ENCODE measurements around the gene SYNPO2.
"Not testable (repeated sequence)": the region's sequence is repeated elsewhere in the genome, so short reads cannot be mapped to it uniquely, and the experiment has no call there.

The SYNPO2 gene

GRCh38 chr4:119067670-119068360 lies 179.2 kb downstream of the SYNPO2 start:
- DNase-seq (ENCODE audit: low read depth in 2 of 2) = not testable (repeated sequence)

- DNase-seq (ENCODE audit: low read depth in 2 of 2) = no peak
Observed at GRCh38 chr4:119068529-119068962, 179.9 kb downstream of the SYNPO2 start.

GRCh38 chr4:119070301-119070700 lies 181.6 kb downstream of the SYNPO2 start:
- DNase-seq (ENCODE audit: low read depth in 2 of 2) = no peak

GRCh38 chr4:119080721-119081541 lies 192.3 kb downstream of the SYNPO2 start:
- no peak for DNase-seq (ENCODE audit: low read depth in 2 of 2)

GRCh38 chr4:119081542-119081859 lies 192.8 kb downstream of the SYNPO2 start:
- DNase-seq (ENCODE audit: low read depth in 2 of 2) = no peak

GRCh38 chr4:119081943-119082342 lies 193.3 kb downstream of the SYNPO2 start:
- DNase-seq (ENCODE audit: low read depth in 2 of 2) = no peak

- DNase-seq (ENCODE audit: low read depth in 2 of 2) = no peak
Observed at GRCh38 chr4:119082661-119083060, 194.0 kb downstream of the SYNPO2 start.

GRCh38 chr4:119084513-119084912 lies 195.9 kb downstream of the SYNPO2 start:
- no peak for DNase-seq (ENCODE audit: low read depth in 2 of 2)

- DNase-seq (ENCODE audit: low read depth in 2 of 2) = no peak
Observed at GRCh38 chr4:119087121-119087520, 198.5 kb downstream of the SYNPO2 start.

- DNase-seq (ENCODE audit: low read depth in 2 of 2) = no peak
Observed at GRCh38 chr4:119087656-119088055, 199.0 kb downstream of the SYNPO2 start.

- no peak for DNase-seq (ENCODE audit: low read depth in 2 of 2)
Observed at GRCh38 chr4:119093042-119093827, 204.6 kb downstream of the SYNPO2 start.

GRCh38 chr4:119097282-119097900 lies 208.7 kb downstream of the SYNPO2 start:
- no peak for DNase-seq (ENCODE audit: low read depth in 2 of 2)

- DNase-seq (ENCODE audit: low read depth in 2 of 2) = no peak
Observed at GRCh38 chr4:119098306-119098705, 209.7 kb downstream of the SYNPO2 start.

GRCh38 chr4:119099227-119099810 lies 210.7 kb downstream of the SYNPO2 start:
- DNase-seq (ENCODE audit: low read depth in 2 of 2) = no peak

- no peak for DNase-seq (ENCODE audit: low read depth in 2 of 2)
Observed at GRCh38 chr4:119100655-119101054, 212.0 kb downstream of the SYNPO2 start.

GRCh38 chr4:119103263-119103662 lies 214.6 kb downstream of the SYNPO2 start:
- no peak for DNase-seq (ENCODE audit: low read depth in 2 of 2)

- DNase-seq (ENCODE audit: low read depth in 2 of 2) = no peak
Observed at GRCh38 chr4:119104644-119105273, 216.1 kb downstream of the SYNPO2 start.

- no peak for DNase-seq (ENCODE audit: low read depth in 2 of 2)
Observed at GRCh38 chr4:119105605-119106004, 217.0 kb downstream of the SYNPO2 start.

GRCh38 chr4:119106036-119107000 lies 217.7 kb downstream of the SYNPO2 start:
- no peak for DNase-seq (ENCODE audit: low read depth in 2 of 2)

- no peak for DNase-seq (ENCODE audit: low read depth in 2 of 2)
Observed at GRCh38 chr4:119110121-119110520, 221.5 kb downstream of the SYNPO2 start.
